GM12878 (cell line): ENCODE results near the gene APPBP2. TPM values are rescaled to one million over a fixed set of nuclear protein-coding genes. Genes with fewer than 3 reads are reported as not detected.

Experiments
- ATAC-seq: fragments of 200-7000 bp; cut with Tn5 transposase; 3 replicates; pipeline ENCODE4 v1.9.1; 2020; ENCODE audit warnings: mild to moderate bottlenecking, moderate library complexity
- BruUV-seq: library from RNA; stranded (reverse); fragments of 400-500 nt; replicated peaks from 2 replicates; lab custom pipeline; 2021; lab: Mats Ljungman, UMichigan
- CTCF ChIA-PET: fragments of 300-600 bp; sonication (Branson Sonifier 250); formaldehyde crosslinking; extraction: SDS; loops from one replicate; lab custom pipeline; 2021; ENCODE audit warnings: inconsistent platforms; lab: Yijun Ruan, JAX
- POLR2A ChIA-PET: fragments of 350-600 bp; formaldehyde crosslinking; extraction: SDS; loops from one replicate; lab custom pipeline; 2021; ENCODE audit warnings: inconsistent platforms; lab: Charles Lee
- RAD21 ChIA-PET: fragments of 300-600 bp; sonication (Branson Sonifier 250); formaldehyde crosslinking; loops from one replicate; lab custom pipeline; 2023; ENCODE audit warnings: antibody characterized with exemption; ENCODE audit not compliant: unreplicated experiment; lab: Charles Lee
- SMC1A ChIA-PET: fragments of 300-600 bp; sonication (Branson Sonifier 250); formaldehyde crosslinking; loops from one replicate; lab custom pipeline; 2023; ENCODE audit not compliant: unreplicated experiment, uncharacterized antibody; lab: Charles Lee
- DNase-seq: peaks from one replicate; pipeline ENCODE4 v3.0.0-alpha.2; 2011; ENCODE audit warnings: low read depth, low spot score
- FAIRE-seq: peaks from 3 replicates; lab custom pipeline; 2011; peaks lifted over from hg19 to GRCh38; lab: Jason Lieb, UNC
- H2AFZ ChIP-seq: 2 replicates; pipeline ENCODE4 v1.6.0; 2011; ENCODE audit warnings: low read depth, low read length, control low read depth; ENCODE audit not compliant: control insufficient read depth
- H3K27ac ChIP-seq: 2 replicates; pipeline ENCODE4 v1.5.1; 2011; ENCODE audit warnings: control low read depth; ENCODE audit not compliant: control insufficient read depth, insufficient read depth
- H3K27me3 ChIP-seq, 2 experiments: replicated peaks in 1 of 2; 2 replicates each; pipeline versions ENCODE4 v1.6.0 to v1.6.1; 2011; ENCODE audit warnings: low read length in 1 of 2; ENCODE audit not compliant: control insufficient read depth in 2 of 2, insufficient read depth in 2 of 2
- H3K36me3 ChIP-seq, 2 experiments: 2 replicates each; pipeline ENCODE4 v1.5.1; 2011; ENCODE audit warnings: low read length in 1 of 2; ENCODE audit not compliant: control insufficient read depth in 2 of 2, insufficient read depth in 2 of 2
- H3K4me1 ChIP-seq: 2 replicates; pipeline ENCODE4 v1.6.1; 2011; ENCODE audit warnings: mild to moderate bottlenecking, low read length, moderate library complexity, mixed read lengths; ENCODE audit not compliant: control insufficient read depth, insufficient read depth
- H3K4me2 ChIP-seq: 2 replicates; pipeline ENCODE4 v1.6.0; 2011; ENCODE audit warnings: control low read depth; ENCODE audit not compliant: control insufficient read depth, insufficient read depth
- H3K4me3 ChIP-seq: fragments of 200-600 bp; sonication (generic); 2 replicates; pipeline ENCODE4 v1.5.1; 2016
- H3K79me2 ChIP-seq: 2 replicates; pipeline ENCODE4 v1.6.0; 2011; ENCODE audit warnings: low read length; ENCODE audit not compliant: control insufficient read depth, insufficient read depth
- H3K9ac ChIP-seq: 2 replicates; pipeline ENCODE4 v1.8.0; 2011; ENCODE audit warnings: low read length, control low read depth, mixed read lengths; ENCODE audit not compliant: control insufficient read depth, insufficient read depth
- H3K9me3 ChIP-seq: replicated peaks from 3 replicates; pipeline ENCODE4 v1.5.1; 2011; ENCODE audit warnings: mild to moderate bottlenecking, low read length; ENCODE audit not compliant: control insufficient read depth, insufficient read depth
- H4K20me1 ChIP-seq: 2 replicates; pipeline ENCODE4 v1.6.0; 2011; ENCODE audit not compliant: control insufficient read depth, insufficient read depth
- ATF7 ChIP-seq: fragments of 450-650 bp; IDR thresholded peaks from 2 replicates; pipeline ENCODE4 v1.6.1; 2016; ENCODE audit warnings: low read depth, mild to moderate bottlenecking
- BACH1 ChIP-seq: fragments of 450-650 bp; IDR thresholded peaks from 2 replicates; pipeline ENCODE4 v1.6.1; 2017; ENCODE audit warnings: mild to moderate bottlenecking, borderline replicate concordance
- BHLHE40 ChIP-seq, 2 experiments: fragments of 450-650 bp in 1 of 2; IDR thresholded peaks; 2 replicates each; pipeline ENCODE4 v1.6.1; 2011 to 2017; ENCODE audit warnings: low read depth in 2 of 2, borderline replicate concordance in 1 of 2, improper control_type of control experiment in 1 of 2, low read length in 1 of 2, mild to moderate bottlenecking in 1 of 2
- CBX5 ChIP-seq: sonication (generic); IDR thresholded peaks from 2 replicates; pipeline ENCODE4 v1.6.1; 2016; ENCODE audit warnings: low read depth, moderate library complexity, mild to moderate bottlenecking, inconsistent platforms
- CHD2 ChIP-seq: IDR thresholded peaks from 2 replicates; pipeline ENCODE4 v1.6.1; 2011; ENCODE audit warnings: low read depth, low read length, improper control_type of control experiment, borderline replicate concordance
- DPF2 ChIP-seq: fragments of 450-650 bp; IDR thresholded peaks from 2 replicates; pipeline ENCODE4 v1.6.1; 2017; ENCODE audit warnings: mild to moderate bottlenecking
- ETV6 ChIP-seq, 2 experiments: fragments of 450-650 bp in 1 of 2; IDR thresholded peaks in 1 of 2; conservative IDR thresholded peaks in 1 of 2; 2 replicates each; pipeline ENCODE4 v1.6.1; 2014; ENCODE audit warnings: antibody characterized with exemption in 1 of 2, borderline replicate concordance in 1 of 2, low read depth in 1 of 2, mild to moderate bottlenecking in 1 of 2, moderate library complexity in 1 of 2
- HDAC2 ChIP-seq: fragments of 200-600 bp; sonication (generic); IDR thresholded peaks from 2 replicates; pipeline ENCODE4 v1.6.1; 2017
- IKZF2 ChIP-seq, 2 experiments: fragments of 450-650 bp; IDR thresholded peaks; 2 replicates each; pipeline ENCODE4 v1.6.1; 2017; ENCODE audit warnings: mild to moderate bottlenecking in 2 of 2, moderate library complexity in 2 of 2
- MEF2A ChIP-seq: IDR thresholded peaks from 2 replicates; pipeline ENCODE4 v1.6.1; 2011; ENCODE audit warnings: low read depth, mild to moderate bottlenecking, low read length, moderate library complexity; ENCODE audit not compliant: insufficient read depth
- MEF2B ChIP-seq: fragments of 450-650 bp; IDR thresholded peaks from 2 replicates; pipeline ENCODE4 v1.6.1; 2018; ENCODE audit warnings: mild to moderate bottlenecking, moderate library complexity; ENCODE audit not compliant: partially characterized antibody, poor library complexity, severe bottlenecking
- NBN ChIP-seq: fragments of 450-650 bp; IDR thresholded peaks from 2 replicates; pipeline ENCODE4 v1.6.1; 2016
- NFXL1 ChIP-seq: fragments of 450-650 bp; IDR thresholded peaks from 2 replicates; pipeline ENCODE4 v1.6.1; 2017; ENCODE audit warnings: antibody characterized with exemption, mild to moderate bottlenecking, borderline replicate concordance
- NR2F1 ChIP-seq: fragments of 450-650 bp; conservative IDR thresholded peaks from 2 replicates; pipeline ENCODE4 v1.6.1; 2017; ENCODE audit warnings: mild to moderate bottlenecking
- RELB ChIP-seq: fragments of 450-650 bp; IDR thresholded peaks from 2 replicates; pipeline ENCODE4 v1.6.1; 2017; ENCODE audit warnings: low read depth, mild to moderate bottlenecking, moderate library complexity
- SPI1 ChIP-seq: IDR thresholded peaks from 2 replicates; pipeline ENCODE4 v1.6.1; 2011; ENCODE audit warnings: low read depth, mild to moderate bottlenecking, low read length, moderate library complexity, borderline replicate concordance; ENCODE audit not compliant: insufficient read depth
- SUZ12 ChIP-seq: fragments of 200-600 bp; sonication (generic); IDR thresholded peaks from one replicate; pipeline ENCODE4 v1.6.1; 2018; ENCODE audit warnings: antibody characterized with exemption, mild to moderate bottlenecking; ENCODE audit not compliant: unreplicated experiment
- TCF7 ChIP-seq: IDR thresholded peaks from 2 replicates; pipeline ENCODE4 v1.6.1; 2014; ENCODE audit warnings: antibody characterized with exemption, borderline replicate concordance
- WGBS: methylation state at CpG from one replicate; pipeline ENCODE4 v1.1.6; 2016; ENCODE audit warnings: low lambda C conversion rate; ENCODE audit not compliant: insufficient replicate concordance, insufficient coverage; ENCODE audit errors: missing lambda C conversion rate; 5-methylcytosine and 5-hydroxymethylcytosine counted together
- in situ Hi-C: fragments of 300-500 bp; cut with MboI; formaldehyde crosslinking; loops from 9 replicates; pipeline ENCODE4 v1.14.3; 2018; ENCODE audit warnings: mixed read lengths
- intact Hi-C: fragments of 100-400 bp; cut with micrococcal nuclease; formaldehyde crosslinking; loops from one replicate; pipeline ENCODE4 v1.14.2; 2022; ENCODE audit not compliant: unreplicated experiment
- polyA plus RNA-seq, 11 experiments: library from polyadenylated mRNA; depleted of rRNA in 4 of 11; unstranded in 6 of 11; stranded (reverse) in 5 of 11; fragments of >200 nt; fragmentation: Nextera tagmentation in 4 of 11; fragmentation: Illumina TruSeq in 1 of 11; extraction: Ambion mirVana in 4 of 11; extraction: Trizol in 1 of 11; gene quantifications; 1 replicate in 1 of 11; 2 replicates in 10 of 11; pipeline versions ENCODE4 v1.2.1 to v1.2.3, GENCODE V29; 2011 to 2016; ENCODE audit warnings: inconsistent platforms in 2 of 11, missing spikeins in 2 of 11, low read depth in 1 of 11
- total RNA-seq, 4 experiments: library from RNA; depleted of rRNA in 3 of 4; stranded (reverse); fragments of >200 nt in 3 of 4; fragmentation: Illumina TruSeq in 1 of 4; extraction: Trizol in 1 of 4; gene quantifications; 2 replicates each; pipeline versions ENCODE4 v1.2.1 to v1.2.3, GENCODE V29; 2013 to 2021
- TF ChIP-seq, protein P1 (sequence below): IDR thresholded peaks from 2 replicates; pipeline ENCODE4 v1.6.1; 2011; ENCODE audit warnings: borderline replicate concordance, low read depth, mild to moderate bottlenecking, moderate library complexity, mixed read lengths, low read length; ENCODE audit not compliant: insufficient read depth; ENCODE audit errors: extremely low read length

Gene APPBP2
- total and polyA plus RNA-seq, 10 of the 15 experiments (the other 5 are each of a cell fraction or from before 2014, with no cell fraction given): 4.3 to 30.8 (median 13.1) TPM

GRCh38 chr17:60398227-60398959 is 127.6 kb downstream of the APPBP2 start:
- H3K4me1 ChIP-seq: peaks cover 7% of the 10 kb centered on the region
- H3K79me2 ChIP-seq: no peaks in the 10 kb centered on the region
- BruUV-seq: no TSS peak
- H4K20me1 ChIP-seq: no peaks in the 10 kb centered on the region
- DNase-seq: peak; percentile 71
- ChIA-PET RAD21 (interaction anchor here (0.7 to 4.6 kb wide), 8 partner anchors 8 to 227 kb away, joined by 3 to 23 read pairs (median 4); no protein-coding TSS in a partner anchor), POLR2A (interaction anchor here (0.7 to 1.9 kb wide), 3 partner anchors 9 to 84 kb away, joined by 3 to 5 read pairs (median 3); no protein-coding TSS in a partner anchor), CTCF (interaction anchor here (0.9 to 1.8 kb wide), 12 partner anchors 8 to 257 kb away, joined by 3 to 5 read pairs (median 4); no protein-coding TSS in a partner anchor), SMC1A (interaction anchor here (0.9 to 3.9 kb wide), 10 partner anchors 8 to 167 kb away, joined by 3 to 32 read pairs (median 4); no protein-coding TSS in a partner anchor)
- FAIRE-seq: no peak
- H3K9ac ChIP-seq: 0 out of 2 replicates have a peak overlapping the region, but pooled peaks have one; percentile 7
- H3K27me3 ChIP-seq: no peaks in the 10 kb centered on the region
- intact Hi-C loops: no loop called here
- no peak overlapping the region; the same call in 1 of the 2 replicates for H3K4me2 ChIP-seq
- H3K9me3 ChIP-seq: no peaks in the 10 kb centered on the region
- peak overlapping the region; percentile 49 for H3K27ac ChIP-seq
- WGBS: 8% methylated on average over 3 of the region's 3 CpGs
- no peaks in the 10 kb centered on the region for H3K36me3 ChIP-seq
- peak overlapping the region; percentile 59 for H2AFZ ChIP-seq
- ATAC-seq: peak; percentile 87
- in situ Hi-C loops: no loop called here
- no peak overlapping the region for H3K4me3 ChIP-seq
- no peak for TF ChIP-seq MEF2A
- TF ChIP-seq CBX5: no peak
- peak; percentile 73 for TF ChIP-seq SPI1
- TF ChIP-seq ETV6 (conservative IDR thresholded peaks at IDR 0.05 in 1 of 2, IDR thresholded peaks at IDR 0.05 in 1 of 2; ENCODE audit: borderline replicate concordance in 1 of 2, low read depth in 1 of 2): peak in 1 of 2 experiments; percentile 90; a peak in 1 of 4 replicates
- peak; percentile 71 for TF ChIP-seq ATF7
- peak; percentile 72 to 75; a peak in 3 of 4 replicates for TF ChIP-seq IKZF2 (IDR thresholded peaks at IDR 0.05)
- peak; percentile 80; the same call in 1 of the 2 replicates for TF ChIP-seq NBN
- no peak for TF ChIP-seq BACH1
- TF ChIP-seq TCF7: no peak
- no peak for TF ChIP-seq BHLHE40 (IDR thresholded peaks at IDR 0.05; ENCODE audit: borderline replicate concordance in 1 of 2, low read depth in 2 of 2, low read length in 1 of 2)
- no peak for TF ChIP-seq SUZ12
- TF ChIP-seq HDAC2: no peak
- peak; percentile 22 for TF ChIP-seq MEF2B
- TF ChIP-seq NR2F1: peak; percentile 61; the same call in 1 of the 2 replicates
- TF ChIP-seq RELB: peak; percentile 29; the same call in 1 of the 2 replicates
- peak; percentile 83 for TF ChIP-seq NFXL1
- TF ChIP-seq CHD2: no peak
- TF ChIP-seq DPF2: peak; percentile 42; the same call in 1 of the 2 replicates
- TF ChIP-seq, protein P1, sequence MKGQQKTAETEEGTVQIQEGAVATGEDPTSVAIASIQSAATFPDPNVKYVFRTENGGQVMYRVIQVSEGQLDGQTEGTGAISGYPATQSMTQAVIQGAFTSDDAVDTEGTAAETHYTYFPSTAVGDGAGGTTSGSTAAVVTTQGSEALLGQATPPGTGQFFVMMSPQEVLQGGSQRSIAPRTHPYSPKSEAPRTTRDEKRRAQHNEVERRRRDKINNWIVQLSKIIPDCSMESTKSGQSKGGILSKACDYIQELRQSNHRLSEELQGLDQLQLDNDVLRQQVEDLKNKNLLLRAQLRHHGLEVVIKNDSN: no peak
